Mesendoderm (in vitro differentiated cells): ENCODE data around the gene CADPS2.

Experiments
- DNase-seq: peaks from one replicate; pipeline ENCODE4 v3.0.0; 2013
- H2AK5ac ChIP-seq: 2 replicates; pipeline ENCODE4 v1.6.1; 2013; ENCODE audit warnings: low read length, inconsistent platforms
- H2BK120ac ChIP-seq: 2 replicates; pipeline ENCODE4 v1.6.1; 2013; ENCODE audit warnings: low read depth, mild to moderate bottlenecking, low read length, moderate library complexity, mixed read lengths
- H2BK15ac ChIP-seq: replicated peaks from 2 replicates; pipeline ENCODE4 v1.6.1; 2013; ENCODE audit warnings: low read depth, mild to moderate bottlenecking, moderate library complexity
- H2BK5ac ChIP-seq: 2 replicates; pipeline ENCODE4 v1.6.1; 2013; ENCODE audit warnings: low read length, inconsistent platforms
- H3K18ac ChIP-seq: 2 replicates; pipeline ENCODE4 v1.6.1; 2013; ENCODE audit warnings: mild to moderate bottlenecking, low read length, mixed read lengths
- H3K23ac ChIP-seq: one replicate; pipeline ENCODE4 v1.6.1; 2013; ENCODE audit warnings: low read length
- H3K27ac ChIP-seq: 2 replicates; pipeline ENCODE4 v1.5.1; 2013; ENCODE audit warnings: low read depth, mild to moderate bottlenecking, inconsistent platforms, low read length, moderate library complexity
- H3K27me3 ChIP-seq: 2 replicates; pipeline ENCODE4 v1.6.1; 2013; ENCODE audit warnings: low read length, control low read depth, mild to moderate bottlenecking, inconsistent platforms; ENCODE audit not compliant: insufficient read depth, poor library complexity
- H3K36me3 ChIP-seq: 2 replicates; pipeline ENCODE4 v1.6.1; 2013; ENCODE audit warnings: low read length, inconsistent platforms; ENCODE audit not compliant: control insufficient read depth, insufficient read depth
- H3K4ac ChIP-seq: one replicate; pipeline ENCODE4 v1.6.1; 2013; ENCODE audit warnings: low read depth, mild to moderate bottlenecking, low read length, moderate library complexity
- H3K4me1 ChIP-seq: 2 replicates; pipeline ENCODE4 v1.6.1; 2013; ENCODE audit warnings: low read depth, low read length, inconsistent platforms; ENCODE audit not compliant: control insufficient read depth
- H3K4me2 ChIP-seq: 2 replicates; pipeline ENCODE4 v1.6.1; 2013; ENCODE audit warnings: low read length
- H3K4me3 ChIP-seq: 2 replicates; pipeline ENCODE4 v1.5.1; 2013; ENCODE audit warnings: mild to moderate bottlenecking, low read length
- H3K56ac ChIP-seq: one replicate; pipeline ENCODE4 v1.6.1; 2013; ENCODE audit warnings: low read length
- H3K79me1 ChIP-seq: 2 replicates; pipeline ENCODE4 v1.6.1; 2013; ENCODE audit warnings: low read length, inconsistent platforms
- H3K79me2 ChIP-seq: 2 replicates; pipeline ENCODE4 v1.6.1; 2013; ENCODE audit warnings: mild to moderate bottlenecking, low read length; ENCODE audit not compliant: control insufficient read depth, insufficient read depth
- H3K9ac ChIP-seq: 2 replicates; pipeline ENCODE4 v1.6.1; 2013; ENCODE audit warnings: low read length, inconsistent platforms
- H4K5ac ChIP-seq: one replicate; pipeline ENCODE4 v1.6.1; 2013; ENCODE audit warnings: low read length
- H4K8ac ChIP-seq: one replicate; pipeline ENCODE4 v1.6.1; 2013; ENCODE audit warnings: low read depth, mild to moderate bottlenecking, control low read depth, low read length, moderate library complexity
- WGBS: extraction: QIAGEN DNeasy Blood & Tissue Kit; methylation state at CpG from one replicate; pipeline ENCODE4 v1.1.7; 2013; ENCODE audit warnings: low lambda C conversion rate, missing lambda C conversion rate; ENCODE audit not compliant: insufficient coverage; ENCODE audit errors: extremely low coverage; 5-methylcytosine and 5-hydroxymethylcytosine counted together

Gene CADPS2

GRCh38 chr7:122577449-122578003 lies 308.7 kb downstream of the CADPS2 start:
- H3K4ac ChIP-seq: no peak overlapping the region
- H3K79me2 ChIP-seq: no peaks in the 10 kb centered on the region
- no peak overlapping the region for H2AK5ac ChIP-seq
- no peak overlapping the region for H3K4me2 ChIP-seq
- no peaks in the 10 kb centered on the region for H3K79me1 ChIP-seq
- H3K36me3 ChIP-seq: no peaks in the 10 kb centered on the region
- H3K4me3 ChIP-seq: no peak overlapping the region
- H3K56ac ChIP-seq: no peak overlapping the region
- no peak overlapping the region for H3K9ac ChIP-seq
- DNase-seq: no peak
- H3K18ac ChIP-seq: no peak overlapping the region
- H3K4me1 ChIP-seq: no peaks in the 10 kb centered on the region
- H3K23ac ChIP-seq: no peak overlapping the region
- no CpG with 5 or more reads among the region's 4 CpGs for WGBS
- H4K8ac ChIP-seq: no peak overlapping the region
- H2BK5ac ChIP-seq: no peak overlapping the region
- no peak overlapping the region for H2BK120ac ChIP-seq
- H3K27ac ChIP-seq: no peak overlapping the region
- H3K27me3 ChIP-seq: no peaks in the 10 kb centered on the region
- no peak overlapping the region for H4K5ac ChIP-seq
- no peak overlapping the region for H2BK15ac ChIP-seq

DNA sequence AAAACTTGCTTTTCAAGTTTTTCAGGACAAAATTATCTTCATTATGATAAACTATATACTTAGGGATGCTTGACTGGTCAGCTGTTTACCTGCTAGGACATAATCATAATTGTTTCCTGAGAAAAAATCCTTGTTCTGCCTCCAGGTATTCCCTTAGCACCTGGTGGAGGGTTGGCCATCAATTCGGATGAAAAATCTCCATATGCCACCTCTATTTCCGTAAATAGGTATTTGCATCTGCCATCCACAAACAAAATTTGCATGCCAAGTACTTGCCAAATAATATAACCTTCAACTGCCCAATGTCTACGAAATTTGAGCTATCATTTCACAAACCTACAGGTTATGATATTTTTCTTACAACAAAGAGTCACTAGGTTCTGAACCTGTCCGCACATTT lies 313.6 kb downstream of the CADPS2 start:
- no peak overlapping the region for H3K4ac ChIP-seq

GRCh38 chr7:122561326-122561725 lies 324.9 kb downstream of the CADPS2 start:
- no peak overlapping the region for H3K18ac ChIP-seq
- no peaks in the 10 kb centered on the region for H3K79me2 ChIP-seq
- no peak overlapping the region for H2AK5ac ChIP-seq
- no peak overlapping the region for H3K4ac ChIP-seq
- no peak overlapping the region for H2BK120ac ChIP-seq
- H3K36me3 ChIP-seq: no peaks in the 10 kb centered on the region
- H3K9ac ChIP-seq: no peak overlapping the region
- no peak overlapping the region for H3K4me3 ChIP-seq
- no peak overlapping the region for H3K23ac ChIP-seq
- H3K56ac ChIP-seq: no peak overlapping the region
- H2BK5ac ChIP-seq: no peak overlapping the region
- no peak overlapping the region for H4K8ac ChIP-seq
- no peaks in the 10 kb centered on the region for H3K27me3 ChIP-seq
- H3K4me2 ChIP-seq: no peak overlapping the region
- peaks cover 2% of the 10 kb centered on the region for H3K4me1 ChIP-seq
- H3K79me1 ChIP-seq: no peaks in the 10 kb centered on the region
- H4K5ac ChIP-seq: no peak overlapping the region
- no CpG with 5 or more reads among the region's 2 CpGs for WGBS
- H3K27ac ChIP-seq: no peak overlapping the region
- H2BK15ac ChIP-seq: no peak overlapping the region
- DNase-seq: no peak

More for the DNA sequence above, 313.6 kb downstream of the CADPS2 start:
- Histone ChIP-seq H3K18ac (no peak overlapping the region), H3K27ac (no peak overlapping the region), H3K4me3 (no peak overlapping the region), H3K36me3 (no peaks in the 10 kb centered on the region), H2BK120ac (no peak overlapping the region), H3K79me2 (no peaks in the 10 kb centered on the region), H2AK5ac (no peak overlapping the region), H2BK15ac (no peak overlapping the region), H3K4me2 (no peak overlapping the region), H3K27me3 (no peaks in the 10 kb centered on the region), H4K8ac (no peak overlapping the region), H3K9ac (no peak overlapping the region), H3K56ac (no peak overlapping the region), H3K23ac (no peak overlapping the region), H3K79me1 (no peaks in the 10 kb centered on the region), H3K4me1 (no peaks in the 10 kb centered on the region), H2BK5ac (no peak overlapping the region), H4K5ac (no peak overlapping the region)
- DNase-seq: no peak
- no CpG with 5 or more reads among the region's 4 CpGs for WGBS

DNA sequence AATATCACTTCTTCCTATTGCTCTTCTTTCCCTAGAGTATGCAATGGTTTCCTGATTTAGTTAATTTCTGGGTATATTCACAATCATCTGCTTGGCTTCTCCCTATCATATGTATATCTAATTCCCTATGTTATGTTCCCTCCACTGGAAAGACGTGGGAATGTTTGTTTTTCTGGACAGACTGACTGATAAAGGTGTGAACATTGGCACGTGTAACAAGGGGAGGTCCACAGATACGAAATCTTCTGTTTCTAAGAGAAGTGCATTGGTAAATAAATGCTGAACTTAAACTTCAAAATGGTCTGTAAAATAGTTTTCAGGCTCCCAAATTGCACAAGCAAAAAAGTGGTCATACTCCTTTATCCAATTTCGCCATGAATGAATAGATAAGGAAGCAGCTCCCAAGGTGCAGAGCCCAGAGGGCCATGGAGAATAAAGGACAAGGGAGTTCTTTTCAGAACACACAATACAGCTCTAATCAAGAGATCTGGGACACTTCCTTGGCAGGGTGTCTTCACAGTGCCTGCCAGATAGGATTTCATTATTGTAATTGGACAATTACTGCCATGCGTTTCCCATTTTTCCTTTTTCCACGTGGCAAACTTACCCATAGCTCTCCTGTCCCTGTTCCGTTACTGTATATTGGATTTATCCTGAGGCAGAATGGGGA lies 329.3 kb downstream of the CADPS2 start:
- Histone ChIP-seq H3K4me3 (no peak overlapping the region), H3K79me2 (no peaks in the 10 kb centered on the region), H3K4ac (no peak overlapping the region), H4K8ac (no peak overlapping the region), H3K18ac (no peak overlapping the region), H3K23ac (no peak overlapping the region), H3K36me3 (no peaks in the 10 kb centered on the region), H3K4me2 (no peak overlapping the region), H2BK120ac (no peak overlapping the region), H2BK5ac (no peak overlapping the region), H2BK15ac (no peak overlapping the region), H3K4me1 (no peaks in the 10 kb centered on the region), H2AK5ac (no peak overlapping the region), H3K9ac (no peak overlapping the region), H3K27ac (no peak overlapping the region), H3K27me3 (no peaks in the 10 kb centered on the region), H3K79me1 (no peaks in the 10 kb centered on the region), H4K5ac (no peak overlapping the region), H3K56ac (no peak overlapping the region)
- WGBS: no CpG with 5 or more reads among the region's 7 CpGs
- DNase-seq: no peak

GRCh38 chr7:122556219-122556618 lies 330.0 kb downstream of the CADPS2 start:
- no peaks in the 10 kb centered on the region for H3K79me2 ChIP-seq
- no peak overlapping the region for H3K56ac ChIP-seq
- H3K36me3 ChIP-seq: no peaks in the 10 kb centered on the region
- H3K4me3 ChIP-seq: no peak overlapping the region
- H2BK5ac ChIP-seq: no peak overlapping the region
- H3K18ac ChIP-seq: no peak overlapping the region
- no peak for DNase-seq
- H3K27me3 ChIP-seq: no peaks in the 10 kb centered on the region
- H4K8ac ChIP-seq: no peak overlapping the region
- H3K9ac ChIP-seq: no peak overlapping the region
- H3K23ac ChIP-seq: no peak overlapping the region
- no peak overlapping the region for H4K5ac ChIP-seq
- H3K79me1 ChIP-seq: no peaks in the 10 kb centered on the region
- H3K4me2 ChIP-seq: no peak overlapping the region
- no peak overlapping the region for H2AK5ac ChIP-seq
- no peak overlapping the region for H3K27ac ChIP-seq
- H2BK120ac ChIP-seq: no peak overlapping the region
- no peak overlapping the region for H2BK15ac ChIP-seq
- H3K4me1 ChIP-seq: no peaks in the 10 kb centered on the region
- no peak overlapping the region for H3K4ac ChIP-seq

DNA sequence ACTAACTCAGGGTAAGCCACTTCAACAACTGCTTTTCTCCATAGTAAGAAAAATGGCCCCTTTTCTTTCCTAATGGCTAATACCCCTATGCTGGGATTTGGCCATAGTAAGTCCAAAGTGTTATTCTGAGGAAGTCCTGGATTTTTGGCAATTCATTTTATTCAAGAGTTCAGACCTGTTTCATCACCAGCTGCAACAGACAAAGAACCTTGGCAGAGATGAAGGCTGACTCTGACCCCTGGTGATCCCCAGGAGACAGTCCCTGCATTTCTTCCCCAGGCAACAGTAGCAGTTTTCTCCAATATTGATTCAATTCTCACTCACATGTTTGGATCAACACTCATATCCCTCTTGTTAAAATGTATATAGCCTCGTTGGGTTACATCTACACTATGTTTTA lies 332.5 kb downstream of the CADPS2 start:
- H3K79me1 ChIP-seq: no peaks in the 10 kb centered on the region
- H3K27me3 ChIP-seq: no peaks in the 10 kb centered on the region
- H2BK120ac ChIP-seq: no peak overlapping the region
- no peak overlapping the region for H3K56ac ChIP-seq
- no peak for DNase-seq
- H3K36me3 ChIP-seq: no peaks in the 10 kb centered on the region
- H3K9ac ChIP-seq: no peak overlapping the region
- no peaks in the 10 kb centered on the region for H3K4me1 ChIP-seq
- H3K23ac ChIP-seq: no peak overlapping the region
- no peak overlapping the region for H3K4me3 ChIP-seq
- no peak overlapping the region for H3K27ac ChIP-seq
- no peaks in the 10 kb centered on the region for H3K79me2 ChIP-seq
- H3K4me2 ChIP-seq: no peak overlapping the region
- no peak overlapping the region for H2BK15ac ChIP-seq
- no CpG with 5 or more reads among the region's 1 CpG for WGBS
- no peak overlapping the region for H2BK5ac ChIP-seq
- no peak overlapping the region for H3K18ac ChIP-seq
- H4K5ac ChIP-seq: no peak overlapping the region
- no peak overlapping the region for H2AK5ac ChIP-seq
- H4K8ac ChIP-seq: no peak overlapping the region
- no peak overlapping the region for H3K4ac ChIP-seq
